Neural cell (in vitro differentiated cells): ENCODE data around the gene ORMDL1. TPM values are rescaled to one million over a fixed set of nuclear protein-coding genes. Genes with fewer than 3 reads are reported as not detected.
A peak's percentile ranks its signal among the peaks of the same experiment; 100 is the strongest.

Source experiments
- H2AFZ ChIP-seq: fragments of 200-600, 300-800 bp; sonication (generic), shearing (Covaris generic); 2 replicates; pipeline ENCODE4 v1.6.0; 2014; ENCODE audit warnings: low read depth, mild to moderate bottlenecking, antibody characterized with exemption, low read length, moderate library complexity
- H3F3A ChIP-seq: fragments of 200-600 bp; shearing (Covaris generic); 2 replicates; pipeline ENCODE4 v1.6.1; 2016; ENCODE audit warnings: mild to moderate bottlenecking, moderate library complexity, mixed read lengths, antibody characterized with exemption, low read length; ENCODE audit not compliant: insufficient read depth, poor library complexity, severe bottlenecking
- H3K27ac ChIP-seq: fragments of 200-600, 300-800 bp; sonication (generic), shearing (Covaris generic); 2 replicates; pipeline ENCODE4 v1.5.1; 2014; ENCODE audit warnings: mild to moderate bottlenecking, low read length, moderate library complexity
- H3K27me3 ChIP-seq: fragments of 300-800, 200-600 bp; sonication (generic), shearing (Covaris generic); 2 replicates; pipeline ENCODE4 v1.6.0; 2014; ENCODE audit warnings: mild to moderate bottlenecking, low read depth, low read length, moderate library complexity; ENCODE audit not compliant: insufficient read depth
- H3K36me3 ChIP-seq: fragments of 300-800, 200-600 bp; sonication (generic), shearing (Covaris generic); 2 replicates; pipeline ENCODE4 v1.5.1; 2014; ENCODE audit warnings: mild to moderate bottlenecking, antibody characterized with exemption, low read length, moderate library complexity; ENCODE audit not compliant: insufficient read depth
- H3K4me2 ChIP-seq: fragments of 300-800, 200-600 bp; sonication (generic), shearing (Covaris generic); 2 replicates; pipeline ENCODE4 v1.6.0; 2014; ENCODE audit warnings: mild to moderate bottlenecking, low read length
- H3K4me3 ChIP-seq: fragments of 300-800, 200-600 bp; sonication (generic), shearing (Covaris generic); 2 replicates; pipeline ENCODE4 v1.5.1; 2014; ENCODE audit warnings: mild to moderate bottlenecking, low read length, moderate library complexity
- H3K79me2 ChIP-seq: fragments of 200-600 bp; shearing (Covaris generic); replicated peaks from 2 replicates; pipeline ENCODE4 v1.6.0; 2014; ENCODE audit warnings: mild to moderate bottlenecking, low read length, moderate library complexity; ENCODE audit not compliant: insufficient read depth
- H3K9ac ChIP-seq: fragments of 300-800, 200-600 bp; sonication (generic), shearing (Covaris generic); 2 replicates; pipeline ENCODE4 v1.6.1; 2016; ENCODE audit warnings: mild to moderate bottlenecking, low read length, mixed read lengths
- H3K9me2 ChIP-seq: fragments of 200-600 bp; shearing (Covaris generic); 2 replicates; pipeline ENCODE4 v1.6.1; 2016; ENCODE audit warnings: mild to moderate bottlenecking, low read length, mixed read lengths; ENCODE audit not compliant: insufficient read depth
- H3K9me3 ChIP-seq: fragments of 200-600, 300-800 bp; sonication (generic), shearing (Covaris generic); 2 replicates; pipeline ENCODE4 v1.6.1; 2016; ENCODE audit warnings: mild to moderate bottlenecking, mixed run types, low read length, moderate library complexity, mixed read lengths
- H4K20me1 ChIP-seq: fragments of 200-600 bp; shearing (Covaris generic); 2 replicates; pipeline ENCODE4 v1.6.1; 2016; ENCODE audit warnings: mild to moderate bottlenecking, mixed run types; ENCODE audit not compliant: insufficient read depth
- EP300 ChIP-seq: fragments of 450-650 bp; conservative IDR thresholded peaks from 2 replicates; pipeline ENCODE4 v1.6.1; 2014; ENCODE audit warnings: antibody characterized with exemption, mild to moderate bottlenecking, moderate library complexity; ENCODE audit not compliant: poor library complexity, severe bottlenecking
- EZH2 ChIP-seq: fragments of 200-600, 300-800 bp; shearing (Covaris generic), sonication (generic); IDR thresholded peaks from 2 replicates; pipeline ENCODE4 v1.6.1; 2014; ENCODE audit warnings: antibody characterized with exemption, low read length, borderline replicate concordance, mild to moderate bottlenecking; ENCODE audit not compliant: insufficient read depth, poor library complexity, severe bottlenecking
- MXI1 ChIP-seq: fragments of 450-650 bp; conservative IDR thresholded peaks from 2 replicates; pipeline ENCODE4 v1.6.1; 2014; ENCODE audit warnings: antibody characterized with exemption, mild to moderate bottlenecking; ENCODE audit not compliant: poor library complexity, severe bottlenecking
- POLR2AphosphoS5 ChIP-seq: IDR thresholded peaks from 2 replicates; pipeline ENCODE4 v1.6.1; 2012
- RAD21 ChIP-seq: fragments of 450-650 bp; conservative IDR thresholded peaks from 2 replicates; pipeline ENCODE4 v1.6.1; 2014; ENCODE audit warnings: antibody characterized with exemption, mild to moderate bottlenecking, moderate library complexity
- SMC3 ChIP-seq: fragments of 450-650 bp; conservative IDR thresholded peaks from 2 replicates; pipeline ENCODE4 v1.6.1; 2014; ENCODE audit warnings: antibody characterized with exemption, mild to moderate bottlenecking, moderate library complexity; ENCODE audit not compliant: poor library complexity
- TAF1 ChIP-seq: IDR thresholded peaks from 2 replicates; pipeline ENCODE4 v1.6.1; 2012; ENCODE audit warnings: low read depth
- polyA plus RNA-seq: library from polyadenylated mRNA; depleted of rRNA; stranded (reverse); fragments of >200 nt; gene quantifications from 2 replicates; pipeline ENCODE4 v1.2.3, GENCODE V29; 2014
- TF ChIP-seq, protein P1 (sequence below): fragments of 450-650 bp; IDR thresholded peaks from 2 replicates; pipeline ENCODE4 v1.5.1; 2014; ENCODE audit warnings: antibody characterized with exemption, mild to moderate bottlenecking, moderate library complexity; ENCODE audit not compliant: poor library complexity, severe bottlenecking
- TF ChIP-seq, protein P2 (sequence below): IDR thresholded peaks from 2 replicates; pipeline ENCODE4 v1.6.1; 2012; ENCODE audit warnings: borderline replicate concordance

Gene ORMDL1
- polyA plus RNA-seq, 1 donor from 2014 or later: 351 TPM

DNA sequence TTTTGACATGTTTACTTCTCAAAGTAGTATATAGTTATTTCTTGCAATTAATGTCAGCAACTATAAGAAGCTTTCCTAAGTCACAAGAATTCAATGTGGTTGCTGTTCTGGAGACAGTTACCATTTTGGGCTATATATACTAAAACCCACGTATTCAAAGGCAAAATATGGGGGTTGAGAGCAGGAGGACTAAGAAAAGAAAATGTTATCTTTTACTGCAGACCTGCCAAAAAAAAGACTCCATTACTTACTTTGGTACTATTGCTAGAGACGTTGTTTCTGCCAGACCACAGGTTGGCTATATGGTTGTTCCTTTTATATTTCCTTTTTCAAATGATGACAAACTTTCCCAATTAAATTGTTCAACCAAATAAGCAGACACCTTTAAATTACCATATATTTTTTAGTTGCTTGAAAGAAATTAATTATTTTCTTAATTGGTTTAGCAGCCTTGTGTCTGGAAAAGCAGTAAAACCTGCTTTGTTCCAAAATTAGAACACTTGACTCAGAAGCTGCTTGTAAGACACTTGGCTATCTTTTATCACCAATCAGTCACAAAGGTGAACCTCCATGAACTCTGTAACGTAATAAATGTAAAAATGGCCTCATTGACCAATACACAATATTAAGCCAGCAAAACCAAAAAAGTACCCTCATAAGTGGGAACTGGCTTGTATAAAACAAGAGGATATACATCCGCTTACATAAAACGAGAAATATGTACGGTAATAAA, 13.4 kb downstream of the ORMDL1 start:
- no peaks in the 10 kb centered on the region for H3K79me2 ChIP-seq
- no peaks in the 10 kb centered on the region for H3K9me2 ChIP-seq
- TF ChIP-seq MXI1 (no peak), TAF1 (no peak), SMC3 (no peak), POLR2AphosphoS5 (no peak), EP300 (no peak), EZH2 (no peak), RAD21 (no peak)
- TF ChIP-seq, protein P1, sequence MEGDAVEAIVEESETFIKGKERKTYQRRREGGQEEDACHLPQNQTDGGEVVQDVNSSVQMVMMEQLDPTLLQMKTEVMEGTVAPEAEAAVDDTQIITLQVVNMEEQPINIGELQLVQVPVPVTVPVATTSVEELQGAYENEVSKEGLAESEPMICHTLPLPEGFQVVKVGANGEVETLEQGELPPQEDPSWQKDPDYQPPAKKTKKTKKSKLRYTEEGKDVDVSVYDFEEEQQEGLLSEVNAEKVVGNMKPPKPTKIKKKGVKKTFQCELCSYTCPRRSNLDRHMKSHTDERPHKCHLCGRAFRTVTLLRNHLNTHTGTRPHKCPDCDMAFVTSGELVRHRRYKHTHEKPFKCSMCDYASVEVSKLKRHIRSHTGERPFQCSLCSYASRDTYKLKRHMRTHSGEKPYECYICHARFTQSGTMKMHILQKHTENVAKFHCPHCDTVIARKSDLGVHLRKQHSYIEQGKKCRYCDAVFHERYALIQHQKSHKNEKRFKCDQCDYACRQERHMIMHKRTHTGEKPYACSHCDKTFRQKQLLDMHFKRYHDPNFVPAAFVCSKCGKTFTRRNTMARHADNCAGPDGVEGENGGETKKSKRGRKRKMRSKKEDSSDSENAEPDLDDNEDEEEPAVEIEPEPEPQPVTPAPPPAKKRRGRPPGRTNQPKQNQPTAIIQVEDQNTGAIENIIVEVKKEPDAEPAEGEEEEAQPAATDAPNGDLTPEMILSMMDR: no peak
- TF ChIP-seq, protein P2, sequence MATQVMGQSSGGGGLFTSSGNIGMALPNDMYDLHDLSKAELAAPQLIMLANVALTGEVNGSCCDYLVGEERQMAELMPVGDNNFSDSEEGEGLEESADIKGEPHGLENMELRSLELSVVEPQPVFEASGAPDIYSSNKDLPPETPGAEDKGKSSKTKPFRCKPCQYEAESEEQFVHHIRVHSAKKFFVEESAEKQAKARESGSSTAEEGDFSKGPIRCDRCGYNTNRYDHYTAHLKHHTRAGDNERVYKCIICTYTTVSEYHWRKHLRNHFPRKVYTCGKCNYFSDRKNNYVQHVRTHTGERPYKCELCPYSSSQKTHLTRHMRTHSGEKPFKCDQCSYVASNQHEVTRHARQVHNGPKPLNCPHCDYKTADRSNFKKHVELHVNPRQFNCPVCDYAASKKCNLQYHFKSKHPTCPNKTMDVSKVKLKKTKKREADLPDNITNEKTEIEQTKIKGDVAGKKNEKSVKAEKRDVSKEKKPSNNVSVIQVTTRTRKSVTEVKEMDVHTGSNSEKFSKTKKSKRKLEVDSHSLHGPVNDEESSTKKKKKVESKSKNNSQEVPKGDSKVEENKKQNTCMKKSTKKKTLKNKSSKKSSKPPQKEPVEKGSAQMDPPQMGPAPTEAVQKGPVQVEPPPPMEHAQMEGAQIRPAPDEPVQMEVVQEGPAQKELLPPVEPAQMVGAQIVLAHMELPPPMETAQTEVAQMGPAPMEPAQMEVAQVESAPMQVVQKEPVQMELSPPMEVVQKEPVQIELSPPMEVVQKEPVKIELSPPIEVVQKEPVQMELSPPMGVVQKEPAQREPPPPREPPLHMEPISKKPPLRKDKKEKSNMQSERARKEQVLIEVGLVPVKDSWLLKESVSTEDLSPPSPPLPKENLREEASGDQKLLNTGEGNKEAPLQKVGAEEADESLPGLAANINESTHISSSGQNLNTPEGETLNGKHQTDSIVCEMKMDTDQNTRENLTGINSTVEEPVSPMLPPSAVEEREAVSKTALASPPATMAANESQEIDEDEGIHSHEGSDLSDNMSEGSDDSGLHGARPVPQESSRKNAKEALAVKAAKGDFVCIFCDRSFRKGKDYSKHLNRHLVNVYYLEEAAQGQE: no peak
- no peak overlapping the region for H3K4me3 ChIP-seq
- no peak overlapping the region for H3K27ac ChIP-seq
- no peaks in the 10 kb centered on the region for H3K27me3 ChIP-seq
- H3K36me3 ChIP-seq: peaks cover 11% of the 10 kb centered on the region
- H2AFZ ChIP-seq: no peak overlapping the region
- no peaks in the 10 kb centered on the region for H4K20me1 ChIP-seq
- H3F3A ChIP-seq: no peaks in the 10 kb centered on the region
- no peak overlapping the region for H3K4me2 ChIP-seq
- no peak overlapping the region for H3K9ac ChIP-seq
- H3K9me3 ChIP-seq: no peaks in the 10 kb centered on the region

DNA sequence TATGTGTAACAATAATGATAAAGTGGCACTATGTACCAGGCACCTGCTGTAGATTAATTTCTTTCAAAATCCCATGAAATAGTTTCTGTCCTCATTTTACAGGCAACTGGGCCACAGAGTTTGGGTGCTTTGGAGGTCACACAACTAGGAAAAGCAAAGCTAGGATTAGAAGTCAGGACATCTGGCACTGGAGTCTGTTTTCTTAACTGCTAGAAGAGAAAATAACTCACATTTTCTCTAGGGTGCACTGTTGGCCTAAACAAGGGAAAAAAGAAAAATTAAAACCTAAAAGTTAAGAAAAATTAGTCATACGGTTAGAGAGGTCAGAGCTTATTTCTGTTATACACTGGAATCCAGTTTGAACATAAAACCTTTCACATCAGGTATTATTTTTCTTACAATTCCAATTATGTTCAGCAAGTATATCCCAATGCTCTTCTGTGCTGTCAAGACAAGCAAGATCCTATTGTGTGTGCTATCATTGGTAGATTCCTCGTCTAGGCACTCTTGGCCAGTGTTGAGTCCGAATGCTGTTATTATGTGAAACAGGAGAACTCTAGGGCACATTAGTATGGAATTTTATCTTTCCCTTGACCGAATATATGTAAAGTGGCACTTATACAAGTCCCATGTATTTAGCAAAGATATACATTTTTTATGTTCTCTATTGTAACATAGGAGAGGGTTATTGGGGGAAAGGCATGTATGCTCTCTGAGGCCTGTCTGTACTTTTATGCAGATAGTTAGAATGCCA, 20.1 kb downstream of the ORMDL1 start:
- Histone ChIP-seq H3K27me3 (no peaks in the 10 kb centered on the region), H3K79me2 (peaks cover 5% of the 10 kb centered on the region), H3K9me3 (no peaks in the 10 kb centered on the region), H2AFZ (no peak overlapping the region), H3K9me2 (no peaks in the 10 kb centered on the region), H3K4me2 (peak overlapping the region; percentile 60), H3K9ac (peak overlapping the region; percentile 95), H4K20me1 (no peaks in the 10 kb centered on the region), H3F3A (peaks cover 4% of the 10 kb centered on the region), H3K27ac (no peak overlapping the region), H3K36me3 (peaks cover 5% of the 10 kb centered on the region), H3K4me3 (peak overlapping the region; percentile 84)
- no peak for TF ChIP-seq MXI1
- no peak for TF ChIP-seq TAF1
- TF ChIP-seq POLR2AphosphoS5: no peak
- TF ChIP-seq EZH2: no peak
- TF ChIP-seq, protein P1: no peak
- TF ChIP-seq EP300: no peak
- no peak for TF ChIP-seq SMC3
- TF ChIP-seq RAD21: no peak
- TF ChIP-seq, protein P2: no peak
